Activated T-cell treated with anti-CD3 and anti-CD28 coated beads for 24 hours (primary cell): ENCODE data around the gene HDAC4.

Experiments used
- DNase-seq: peaks from one replicate; pipeline ENCODE4 v3.0.0-alpha.2; 2020; ENCODE audit warnings: low read depth

Gene HDAC4

GRCh38 chr2:239252393-239252792, 148.4 kb downstream of the HDAC4 start:
- no peak for DNase-seq

GRCh38 chr2:239251971-239252370, 148.8 kb downstream of the HDAC4 start:
- no peak for DNase-seq

- no peak for DNase-seq
These were observed 150.4 kb downstream of the HDAC4 start for GRCh38 chr2:239250216-239251081.

GRCh38 chr2:239249776-239250175, 151.0 kb downstream of the HDAC4 start:
- no peak for DNase-seq

DNA sequence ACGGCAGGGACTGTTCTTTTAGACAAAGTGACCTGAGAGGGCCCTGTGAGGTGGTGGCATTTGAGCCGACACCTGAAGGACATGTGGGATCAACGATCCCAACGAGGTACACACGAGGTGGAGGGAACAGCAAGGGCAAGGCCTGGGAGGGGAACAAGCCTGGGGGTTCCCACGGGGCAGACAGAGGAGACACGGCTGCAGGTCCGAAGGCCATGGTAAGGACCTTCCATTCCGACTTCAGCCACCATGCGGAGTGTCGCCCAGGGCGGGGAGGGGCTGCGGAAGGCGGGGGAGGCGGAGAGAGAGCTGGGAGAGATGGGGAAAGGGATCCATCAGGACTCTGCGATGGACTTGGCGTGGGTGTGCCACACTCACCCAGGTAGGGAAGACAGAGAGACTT, 151.8 kb downstream of the HDAC4 start:
- DNase-seq: no peak

GRCh38 chr2:239247401-239248245, 153.2 kb downstream of the HDAC4 start:
- DNase-seq: no peak

GRCh38 chr2:239246723-239247122, 154.1 kb downstream of the HDAC4 start:
- no peak for DNase-seq

GRCh38 chr2:239245872-239246721, 154.7 kb downstream of the HDAC4 start:
- DNase-seq: no peak

DNA sequence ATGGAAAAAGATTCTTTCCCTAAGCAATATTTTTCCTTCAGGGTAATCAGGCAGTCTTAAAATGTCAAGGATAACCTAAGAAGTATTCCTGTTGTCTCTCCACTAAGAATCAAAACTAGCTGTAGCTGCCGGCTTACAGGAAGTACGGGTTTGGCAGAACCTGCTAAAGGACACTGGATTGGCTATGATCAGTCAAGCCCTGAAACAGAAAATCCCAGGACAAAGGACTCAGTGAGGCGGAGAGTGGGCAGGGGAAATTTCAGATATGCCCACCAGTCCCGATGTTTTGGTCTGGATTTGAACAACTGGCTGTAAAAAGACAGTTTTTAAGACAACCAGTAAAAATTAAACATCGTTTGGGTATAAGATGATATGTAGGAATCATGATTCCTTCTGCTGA, 155.7 kb downstream of the HDAC4 start:
- DNase-seq: no peak

- DNase-seq: no peak
These were observed 156.2 kb downstream of the HDAC4 start for GRCh38 chr2:239244625-239245024.

GRCh38 chr2:239241431-239241960, 159.3 kb downstream of the HDAC4 start:
- DNase-seq: no peak

- DNase-seq: no peak
These were observed 160.4 kb downstream of the HDAC4 start for GRCh38 chr2:239240414-239240881.

DNA sequence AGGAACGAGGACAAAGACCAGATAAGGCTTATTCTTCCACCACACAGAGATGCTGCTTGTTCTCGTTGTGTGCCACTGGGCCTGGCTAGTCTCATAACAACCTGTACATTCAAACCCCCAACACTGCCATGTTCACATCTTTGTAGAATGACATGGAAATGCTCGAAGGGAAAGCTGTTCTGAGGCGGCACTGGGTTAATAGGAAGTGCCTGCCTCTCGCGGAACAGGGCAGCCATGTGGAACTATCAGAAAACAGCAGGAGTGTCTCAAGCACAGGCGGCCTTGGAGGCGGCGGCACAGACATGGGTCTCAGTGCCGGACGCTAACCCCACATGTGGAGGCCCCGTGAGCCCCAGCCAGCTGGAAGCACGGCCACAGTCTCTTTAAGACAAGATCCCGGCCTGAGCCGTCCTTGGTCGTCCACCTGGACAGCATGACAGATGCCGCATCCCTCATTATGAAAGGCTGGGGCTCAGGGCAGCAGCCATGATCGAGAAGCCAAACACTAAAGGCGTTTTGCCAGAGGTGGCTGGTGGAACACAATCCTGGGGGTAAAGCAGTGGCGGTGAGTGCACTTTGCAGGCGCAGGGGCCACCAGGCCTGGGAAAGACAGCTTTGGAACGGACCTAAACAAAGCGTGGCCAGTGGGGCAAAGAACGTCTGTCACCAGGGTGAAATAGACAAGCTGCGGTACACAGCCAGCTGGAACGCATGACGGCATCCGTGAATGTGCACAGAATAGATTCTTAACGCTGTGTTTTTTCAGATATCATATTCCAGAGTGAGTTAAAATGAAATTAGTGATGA, 161.0 kb downstream of the HDAC4 start:
- no peak for DNase-seq

DNA sequence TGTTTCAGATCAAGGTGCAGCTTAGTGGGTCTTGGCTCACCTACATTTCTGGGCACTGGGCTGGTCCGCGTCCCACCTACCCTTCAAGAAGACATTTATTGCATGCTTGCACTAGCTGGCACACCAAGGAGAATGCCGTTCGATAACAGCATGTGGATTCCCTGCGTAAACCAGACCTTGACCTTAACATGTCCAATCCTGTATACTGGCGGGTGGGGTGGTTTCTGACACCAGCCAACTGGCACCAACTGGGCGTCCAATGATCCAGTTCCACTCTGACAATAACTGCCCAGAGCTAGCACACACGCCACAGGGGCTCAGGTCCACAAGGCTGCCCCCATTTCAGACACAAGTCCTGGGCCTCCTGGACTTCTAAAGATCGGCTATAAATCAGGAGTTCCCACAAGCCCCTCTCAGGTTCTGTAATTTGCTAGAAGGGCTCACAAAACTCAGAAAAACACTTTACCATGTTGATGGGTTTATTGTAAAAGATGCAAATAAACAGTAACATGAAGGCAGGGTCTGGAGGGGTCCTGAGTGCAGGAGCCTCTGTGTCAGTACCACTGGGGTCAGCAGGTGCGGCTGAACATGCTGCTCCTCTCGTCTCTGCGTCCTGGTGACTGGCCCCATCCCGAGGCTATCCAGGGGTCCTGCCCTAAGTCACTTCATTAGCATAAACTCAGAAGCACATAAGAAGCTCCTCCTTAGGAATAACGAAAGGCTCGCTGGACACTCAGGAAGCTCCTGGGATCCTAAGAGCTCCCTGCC, 161.8 kb downstream of the HDAC4 start:
- no peak for DNase-seq

GRCh38 chr2:239238381-239238780, 162.4 kb downstream of the HDAC4 start:
- DNase-seq: no peak

- no peak for DNase-seq
These were observed 164.0 kb downstream of the HDAC4 start for GRCh38 chr2:239236808-239237205.

DNA sequence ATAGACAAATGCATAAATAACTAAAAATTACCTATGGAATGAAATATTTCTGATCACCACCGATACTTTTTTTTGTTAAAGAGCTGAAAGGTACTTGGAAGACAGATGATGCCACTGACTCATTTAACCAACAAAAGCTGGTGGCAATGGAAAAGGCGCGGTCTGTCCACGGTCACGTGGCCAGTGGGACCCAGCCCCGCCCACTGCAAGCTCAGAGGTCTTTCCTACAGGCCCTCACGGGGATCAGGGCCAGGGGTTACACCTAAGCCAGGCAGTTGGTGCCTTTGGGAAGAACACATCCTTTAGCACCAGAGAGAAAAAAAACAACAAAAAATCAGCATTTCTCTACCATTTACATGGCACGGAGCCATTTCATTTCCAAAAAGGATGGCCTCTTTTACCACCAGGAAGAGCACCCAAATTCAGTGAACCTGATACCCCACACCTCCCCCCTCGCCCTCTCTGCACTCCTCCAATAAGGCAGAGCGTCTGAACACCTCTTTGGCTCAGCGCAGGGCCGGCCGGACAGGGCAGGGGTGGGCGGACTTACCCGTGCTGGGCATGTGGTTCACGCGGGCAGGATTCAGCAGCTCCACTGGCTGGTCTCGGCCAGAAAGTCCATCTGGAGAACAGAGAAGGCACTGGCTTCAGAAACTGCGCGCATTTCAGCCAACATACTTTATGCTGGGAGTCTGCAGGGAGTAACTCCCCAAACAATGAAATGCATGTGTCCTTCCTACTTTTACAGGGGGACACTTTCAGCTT, 164.6 kb downstream of the HDAC4 start:
- DNase-seq: no peak

- no peak for DNase-seq
These were observed 165.5 kb downstream of the HDAC4 start for GRCh38 chr2:239235311-239235710.
